Vagina (tissue), 2 donors: Measurements from ENCODE around the gene TEKTIP1. TPM values are rescaled to one million over a fixed set of nuclear protein-coding genes. Genes with fewer than 3 reads are reported as not detected.
A peak's percentile ranks its signal among the peaks of the same experiment; 100 is the strongest.

ENCODE experiments used
- DNase-seq, 2 donors: peaks; one replicate each; pipeline ENCODE4 v3.0.0-alpha.2; 2017; ENCODE audit errors: extremely low spot score in 2 of 2
- H3K27ac ChIP-seq: fragments of 200-600 bp; sonication (generic); one replicate; pipeline ENCODE4 v1.5.1; 2019
- H3K27me3 ChIP-seq: fragments of 200-600 bp; sonication (generic); one replicate; pipeline ENCODE4 v1.5.1; 2019
- H3K36me3 ChIP-seq, 2 donors: fragments of 200-600 bp; sonication (generic); one replicate each; pipeline ENCODE4 v1.5.1; 2017 to 2019
- H3K4me1 ChIP-seq: fragments of 200-600 bp; sonication (generic); one replicate; pipeline ENCODE4 v1.5.1; 2019
- H3K4me3 ChIP-seq, 2 donors: fragments of 200-600 bp; sonication (generic); 1 replicate in 1 of 2; 2 replicates in 1 of 2; pipeline ENCODE4 v1.5.1; 2016 to 2019
- H3K9me3 ChIP-seq: fragments of 200-600 bp; sonication (generic); one replicate; pipeline ENCODE4 v1.5.1; 2019
- POLR2A ChIP-seq, 2 donors: fragments of 450-650 bp; IDR thresholded peaks; one replicate each; pipeline ENCODE4 v1.6.1; 2017; ENCODE audit warnings: antibody characterized with exemption in 2 of 2, mild to moderate bottlenecking in 2 of 2, moderate library complexity in 2 of 2
- POLR2AphosphoS5 ChIP-seq, 2 donors: sonication (generic); formaldehyde crosslinking; IDR thresholded peaks; one replicate each; pipeline ENCODE4 v1.9.0; 2017; ENCODE audit warnings: antibody characterized with exemption in 2 of 2, mild to moderate bottlenecking in 2 of 2, low read depth in 1 of 2; ENCODE audit not compliant: insufficient read depth in 1 of 2
- intact Hi-C: fragments of 100-400 bp; cut with DNase I; formaldehyde crosslinking; loops from one replicate; pipeline ENCODE4 v1.15.1; 2023
- total RNA-seq: library from RNA; depleted of rRNA; stranded (reverse); fragments of >200 nt; gene quantifications from one replicate; pipeline ENCODE4 v1.2.3, GENCODE V29; 2016
- TF ChIP-seq, protein P1 (sequence below), 3 experiments: fragments of 450-650 bp in 2 of 3; fragments of 200-600 bp in 1 of 3; sonication (generic) in 1 of 3; IDR thresholded peaks; one replicate each; pipeline ENCODE4 v1.5.1; 2017 to 2019; ENCODE audit warnings: antibody characterized with exemption in 3 of 3, mild to moderate bottlenecking in 2 of 3, moderate library complexity in 2 of 3

Gene TEKTIP1
- total RNA-seq, 1 donor from 2014 or later: not detected

GRCh38 chr19:3572132-3572854 lies 33.3 kb downstream of the TEKTIP1 start:
- TF ChIP-seq POLR2A (IDR thresholded peaks at IDR 0.05) (no peak), POLR2AphosphoS5 (IDR thresholded peaks at IDR 0.05; ENCODE audit: insufficient read depth in 1 of 2, low read depth in 1 of 2) (peak; percentile 66 to 74)
- H3K4me1 ChIP-seq: peaks cover 34% of the 10 kb centered on the region
- H3K9me3 ChIP-seq: no peaks in the 10 kb centered on the region
- H3K27ac ChIP-seq: peak overlapping the region; percentile 85
- H3K4me3 ChIP-seq: peak overlapping the region; percentile 90 to 92
- no peaks in the 10 kb centered on the region for H3K36me3 ChIP-seq
- intact Hi-C loops: no loop called here
- H3K27me3 ChIP-seq: no peaks in the 10 kb centered on the region
- peak; percentile 99 to 100 for DNase-seq

DNA sequence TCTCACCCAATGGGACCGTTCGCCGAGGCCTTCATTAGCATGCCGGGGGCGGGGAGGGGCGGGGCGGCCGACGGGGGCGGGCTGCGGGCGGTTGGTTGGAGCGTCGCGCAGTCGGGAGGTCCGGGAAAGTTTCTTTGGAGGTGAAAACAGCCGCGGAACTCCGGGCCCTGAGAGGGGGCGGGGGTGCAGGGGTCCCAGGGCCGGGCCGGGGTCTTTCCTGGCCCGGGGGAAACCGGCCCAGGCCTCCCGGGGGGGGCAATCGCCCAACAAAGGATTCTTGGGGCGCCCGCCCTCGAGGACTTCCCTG lies 33.8 kb downstream of the TEKTIP1 start, which contains the start of gene HMG20B:
Gene HMG20B, plus strand, starts transcription at position 90 of the 307 bp plus-strand sequence. CDS start 366 bp downstream, outside the sequence.
- Histone ChIP-seq H3K36me3 (no peaks in the 10 kb centered on the region), H3K27ac (peak within 1 kb of the TSS; percentile 85), H3K9me3 (no peaks in the 10 kb centered on the region), H3K27me3 (no peaks in the 10 kb centered on the region), H3K4me3 (peak within 1 kb of the TSS; percentile 90 to 92), H3K4me1 (peaks cover 34% of the 10 kb centered on the region)
- no peak for DNase-seq
- intact Hi-C loops: no loop called here
- TF ChIP-seq, protein P1, sequence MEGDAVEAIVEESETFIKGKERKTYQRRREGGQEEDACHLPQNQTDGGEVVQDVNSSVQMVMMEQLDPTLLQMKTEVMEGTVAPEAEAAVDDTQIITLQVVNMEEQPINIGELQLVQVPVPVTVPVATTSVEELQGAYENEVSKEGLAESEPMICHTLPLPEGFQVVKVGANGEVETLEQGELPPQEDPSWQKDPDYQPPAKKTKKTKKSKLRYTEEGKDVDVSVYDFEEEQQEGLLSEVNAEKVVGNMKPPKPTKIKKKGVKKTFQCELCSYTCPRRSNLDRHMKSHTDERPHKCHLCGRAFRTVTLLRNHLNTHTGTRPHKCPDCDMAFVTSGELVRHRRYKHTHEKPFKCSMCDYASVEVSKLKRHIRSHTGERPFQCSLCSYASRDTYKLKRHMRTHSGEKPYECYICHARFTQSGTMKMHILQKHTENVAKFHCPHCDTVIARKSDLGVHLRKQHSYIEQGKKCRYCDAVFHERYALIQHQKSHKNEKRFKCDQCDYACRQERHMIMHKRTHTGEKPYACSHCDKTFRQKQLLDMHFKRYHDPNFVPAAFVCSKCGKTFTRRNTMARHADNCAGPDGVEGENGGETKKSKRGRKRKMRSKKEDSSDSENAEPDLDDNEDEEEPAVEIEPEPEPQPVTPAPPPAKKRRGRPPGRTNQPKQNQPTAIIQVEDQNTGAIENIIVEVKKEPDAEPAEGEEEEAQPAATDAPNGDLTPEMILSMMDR (IDR thresholded peaks at IDR 0.05): no peak
- peak in 1 of 2 donors; percentile 47 for TF ChIP-seq POLR2A (IDR thresholded peaks at IDR 0.05)
- TF ChIP-seq POLR2AphosphoS5 (IDR thresholded peaks at IDR 0.05; ENCODE audit: insufficient read depth in 1 of 2, low read depth in 1 of 2): peak; percentile 2 to 65

GRCh38 chr19:3573162-3573857 lies 34.3 kb downstream of the TEKTIP1 start:
- intact Hi-C loops: no loop called here
- TF ChIP-seq, protein P1 (IDR thresholded peaks at IDR 0.05): no peak
- TF ChIP-seq POLR2A (IDR thresholded peaks at IDR 0.05): no peak
- no peak for TF ChIP-seq POLR2AphosphoS5 (IDR thresholded peaks at IDR 0.05; ENCODE audit: insufficient read depth in 1 of 2, low read depth in 1 of 2)
- H3K27me3 ChIP-seq: no peaks in the 10 kb centered on the region

DNA sequence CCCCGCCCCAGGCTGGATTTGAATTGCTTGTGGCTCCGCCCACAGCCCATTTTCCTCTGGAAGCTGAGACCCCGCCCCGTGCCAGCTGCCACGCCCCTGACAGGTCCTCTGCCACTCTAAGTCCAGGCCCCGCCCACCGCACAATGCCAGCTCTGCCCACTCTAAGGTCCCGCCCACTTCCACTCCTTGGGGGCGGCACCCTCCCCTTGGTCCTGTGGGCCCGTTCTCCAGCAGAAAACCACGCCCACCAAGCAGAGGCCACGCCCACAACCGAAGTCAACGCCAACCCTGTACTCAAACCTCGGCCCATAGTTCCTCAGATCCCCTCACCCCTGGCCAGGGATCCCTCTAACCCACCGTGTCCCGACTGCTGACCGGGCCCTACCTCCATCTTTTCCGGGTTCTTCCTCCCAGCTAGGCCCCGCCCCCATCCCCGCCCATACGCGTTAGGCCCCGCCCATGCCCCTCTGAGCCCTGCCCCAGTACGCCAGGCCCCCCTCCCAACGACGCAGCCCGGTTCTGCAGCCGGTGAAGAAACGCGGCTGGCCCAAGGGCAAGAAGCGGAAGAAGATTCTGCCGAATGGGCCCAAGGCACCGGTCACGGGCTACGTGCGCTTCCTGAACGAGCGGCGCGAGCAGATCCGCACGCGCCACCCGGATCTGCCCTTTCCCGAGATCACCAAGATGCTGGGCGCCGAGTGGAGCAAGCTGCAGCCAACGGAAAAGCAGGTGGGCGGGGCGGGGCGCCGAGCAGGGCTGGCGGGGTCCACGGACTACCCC lies 35.1 kb downstream of the TEKTIP1 start:
- no peak overlapping the region for H3K27ac ChIP-seq
- H3K27me3 ChIP-seq: no peaks in the 10 kb centered on the region
- intact Hi-C loops: no loop called here
- TF ChIP-seq POLR2AphosphoS5 (IDR thresholded peaks at IDR 0.05; ENCODE audit: insufficient read depth in 1 of 2, low read depth in 1 of 2) (peak in 1 of 2 donors; percentile 3), POLR2A (IDR thresholded peaks at IDR 0.05) (no peak)
- H3K9me3 ChIP-seq: no peaks in the 10 kb centered on the region
- no peaks in the 10 kb centered on the region for H3K36me3 ChIP-seq
- H3K4me1 ChIP-seq: peaks cover 34% of the 10 kb centered on the region
- peak in 1 of 2 donors; percentile 87 for DNase-seq
- H3K4me3 ChIP-seq: peak overlapping the region; percentile 90 to 92

More at GRCh38 chr19:3573162-3573857, 34.3 kb downstream of the TEKTIP1 start:
- H3K36me3 ChIP-seq: no peaks in the 10 kb centered on the region
- H3K27ac ChIP-seq: peak overlapping the region; percentile 85
- peak overlapping the region; percentile 90 to 92 for H3K4me3 ChIP-seq
- H3K9me3 ChIP-seq: no peaks in the 10 kb centered on the region
- no peak for DNase-seq
- H3K4me1 ChIP-seq: peaks cover 34% of the 10 kb centered on the region

- TF ChIP-seq, protein P1 (IDR thresholded peaks at IDR 0.05): no peak
- no peak for TF ChIP-seq POLR2AphosphoS5 (IDR thresholded peaks at IDR 0.05; ENCODE audit: insufficient read depth in 1 of 2, low read depth in 1 of 2)
- no peak for TF ChIP-seq POLR2A (IDR thresholded peaks at IDR 0.05)
- H3K27me3 ChIP-seq: no peaks in the 10 kb centered on the region
- peaks cover 34% of the 10 kb centered on the region for H3K4me1 ChIP-seq
- no peak overlapping the region for H3K27ac ChIP-seq
- DNase-seq: no peak
- no peaks in the 10 kb centered on the region for H3K9me3 ChIP-seq
- no peak overlapping the region for H3K4me3 ChIP-seq
- intact Hi-C loops: loop anchor here (5.0 kb wide), 1 partner anchor 42 kb away; no protein-coding TSS in a partner anchor
- H3K36me3 ChIP-seq: no peaks in the 10 kb centered on the region
Measured at GRCh38 chr19:3575260-3575741, 36.3 kb downstream of the TEKTIP1 start.
